HG03457 (cell line): ENCODE results near the gene LUZP1.

ENCODE experiments used
- ATAC-seq: cut with Tn5 transposase; IDR thresholded peaks from one replicate; pipeline ENCODE4 v1.9.1; 2021; ENCODE audit warnings: moderate number of reproducible peaks; ENCODE audit not compliant: unreplicated experiment

The LUZP1 gene

GRCh38 chr1:23088027-23088426, 80.6 kb downstream of the LUZP1 start:
- ATAC-seq = no peak

- ATAC-seq = no peak
These were observed 83.0 kb downstream of the LUZP1 start for GRCh38 chr1:23085696-23086095.

- ATAC-seq = no peak
These were observed 83.8 kb downstream of the LUZP1 start for GRCh38 chr1:23084880-23085279.

- no peak for ATAC-seq
These were observed 84.8 kb downstream of the LUZP1 start for GRCh38 chr1:23083714-23084480.

GRCh38 chr1:23081376-23081775, 87.3 kb downstream of the LUZP1 start:
- no peak for ATAC-seq

- ATAC-seq = no peak
These were observed 87.8 kb downstream of the LUZP1 start for GRCh38 chr1:23080885-23081284.

GRCh38 chr1:23079025-23079424, 89.6 kb downstream of the LUZP1 start:
- no peak for ATAC-seq

- no peak for ATAC-seq
These were observed 94.6 kb downstream of the LUZP1 start for GRCh38 chr1:23074012-23074411.

GRCh38 chr1:23069675-23070074, 99.0 kb downstream of the LUZP1 start:
- ATAC-seq = no peak

- no peak for ATAC-seq
These were observed 99.5 kb downstream of the LUZP1 start for GRCh38 chr1:23069149-23069548.

GRCh38 chr1:23066075-23066474, 102.6 kb downstream of the LUZP1 start:
- ATAC-seq = no peak

- ATAC-seq = no peak
These were observed 103.3 kb downstream of the LUZP1 start for GRCh38 chr1:23065385-23065784.

- ATAC-seq = no peak
These were observed 106.4 kb downstream of the LUZP1 start for GRCh38 chr1:23062271-23062670.

GRCh38 chr1:23057301-23057700, 111.4 kb downstream of the LUZP1 start:
- ATAC-seq = no peak

GRCh38 chr1:23051290-23051909, 117.3 kb downstream of the LUZP1 start:
- no peak for ATAC-seq

GRCh38 chr1:23050201-23050600, 118.5 kb downstream of the LUZP1 start:
- ATAC-seq = no peak

- no peak for ATAC-seq
These were observed 124.6 kb downstream of the LUZP1 start for GRCh38 chr1:23044035-23044434.

GRCh38 chr1:23040509-23040908, 128.1 kb downstream of the LUZP1 start:
- ATAC-seq = no peak

- no peak for ATAC-seq
These were observed 129.3 kb downstream of the LUZP1 start for GRCh38 chr1:23039308-23039826.

- no peak for ATAC-seq
These were observed 131.4 kb downstream of the LUZP1 start for GRCh38 chr1:23037081-23037740.

GRCh38 chr1:23035823-23036452, 132.7 kb downstream of the LUZP1 start:
- no peak for ATAC-seq
